ENCODE measurements around the gene GIPC1. TPM values are rescaled to one million over a fixed set of nuclear protein-coding genes. Genes with fewer than 3 reads are reported as not detected.

The GIPC1 gene
- total and polyA plus RNA-seq, 8 donors, result 73.3 to 662 (median 122) TPM

DNA sequence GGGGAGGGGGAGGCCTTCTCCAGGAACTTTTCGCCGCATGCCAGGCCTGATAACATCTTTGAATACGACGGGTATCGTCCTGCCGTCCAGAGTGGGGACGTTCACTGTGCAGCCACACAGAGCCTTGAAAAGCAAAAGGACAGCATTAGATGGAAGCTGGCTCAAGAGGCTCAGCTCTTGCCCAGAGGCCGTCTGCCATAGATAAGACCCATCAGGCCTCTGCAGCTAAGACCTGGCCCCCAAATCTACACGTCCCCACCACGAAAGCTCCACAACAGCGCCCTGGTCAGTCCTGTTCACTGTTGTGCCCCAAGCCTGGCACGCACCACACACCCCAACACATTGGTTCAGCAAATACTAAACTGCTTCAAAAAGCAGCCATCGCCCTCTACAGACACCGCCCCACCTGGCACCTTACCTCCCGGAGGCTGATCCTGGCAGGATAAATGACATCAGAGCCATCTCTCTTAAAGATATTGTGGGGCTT lies 20.2 kb upstream of the GIPC1 start:
- Histone ChIP-seq H3K9me3 (no peaks in the 10 kb centered on the region), H3K4me1 (peaks cover 47 to 80% (median 52%) of the 10 kb centered on the region in 4 donors), H3K36me3 (peaks cover 22 to 40% (median 34%) of the 10 kb centered on the region in 4 donors), H3K27ac (peak overlapping the region; percentile 32 to 100 (median 99)), H3K4me3 (peak overlapping the region; percentile 85 to 89 (median 89)), H3K27me3 (no peaks in the 10 kb centered on the region)
- 25 to 40% (median 34%) methylated on average over 15 of the region's 15 CpGs for WGBS, 5 donors
- intact Hi-C loops (cut with DNase I; ENCODE audit: low total_unique reads), result no loop called here
- TF ChIP-seq POLR2AphosphoS5 (IDR thresholded peaks at IDR 0.05) (no peak), POLR2A (IDR thresholded peaks at IDR 0.05) (no peak), CTCF (IDR thresholded peaks at IDR 0.05) (no peak), EP300 (IDR thresholded peaks at IDR 0.05) (no peak)
- peak in 1 of 2 donors; percentile 39 for DNase-seq

- Histone ChIP-seq H3K27ac (peak overlapping the region; percentile 32 to 100 (median 99)), H3K36me3 (peaks cover 22 to 40% (median 34%) of the 10 kb centered on the region in 4 donors), H3K9me3 (no peaks in the 10 kb centered on the region)
Observed at GRCh38 chr19:14515501-14516047, 19.6 kb upstream of the GIPC1 start.

GRCh38 chr19:14514215-14514863 lies 18.4 kb upstream of the GIPC1 start:
- H3K4me1 ChIP-seq, result peaks cover 45 to 81% (median 49%) of the 10 kb centered on the region in 4 donors

More at GRCh38 chr19:14515501-14516047, 19.6 kb upstream of the GIPC1 start:
- Histone ChIP-seq H3K4me1 (peaks cover 49 to 82% (median 52%) of the 10 kb centered on the region in 4 donors), H3K4me3 (peak overlapping the region; percentile 85 to 89 (median 89)), H3K27me3 (no peaks in the 10 kb centered on the region)
- intact Hi-C loops (cut with DNase I; ENCODE audit: low total_unique reads), result no loop called here
- DNase-seq, result no peak
- WGBS, 5 donors, result 38 to 71% (median 48%) methylated on average over 8 of the region's 8 CpGs
- TF ChIP-seq CTCF (IDR thresholded peaks at IDR 0.05) (no peak), POLR2AphosphoS5 (IDR thresholded peaks at IDR 0.05) (no peak), POLR2A (IDR thresholded peaks at IDR 0.05) (no peak), EP300 (IDR thresholded peaks at IDR 0.05) (no peak)

More at GRCh38 chr19:14514215-14514863, 18.4 kb upstream of the GIPC1 start:
- peaks cover 22 to 40% (median 34%) of the 10 kb centered on the region in 4 donors for H3K36me3 ChIP-seq
- H3K4me3 ChIP-seq, result peak overlapping the region in 1 of 4 donors; percentile 89
- no peak for TF ChIP-seq POLR2A (IDR thresholded peaks at IDR 0.05)
- no peak for TF ChIP-seq CTCF (IDR thresholded peaks at IDR 0.05)
- TF ChIP-seq EP300 (IDR thresholded peaks at IDR 0.05), result no peak
- TF ChIP-seq POLR2AphosphoS5 (IDR thresholded peaks at IDR 0.05), result no peak
- WGBS, 5 donors, result 60 to 73% (median 62%) methylated on average over 8 of the region's 8 CpGs
- H3K9me3 ChIP-seq, result no peaks in the 10 kb centered on the region
- H3K27me3 ChIP-seq, result no peaks in the 10 kb centered on the region
- peak overlapping the region; percentile 19 to 100 (median 99) for H3K27ac ChIP-seq
- intact Hi-C loops (cut with DNase I; ENCODE audit: low total_unique reads), result no loop called here
- DNase-seq, result no peak

Measured in stomach (tissue), 9 donors.